HG03060 (cell line): Measurements from ENCODE around the gene FUNDC1.

ENCODE experiments used
- ATAC-seq: cut with Tn5 transposase; IDR thresholded peaks from one replicate; pipeline ENCODE4 v1.9.1; 2021; ENCODE audit warnings: low read depth, moderate number of reproducible peaks; ENCODE audit not compliant: unreplicated experiment

FUNDC1 gene

GRCh38 chrX:44483965-44484606 is 58.6 kb downstream of the FUNDC1 start:
- no peak for ATAC-seq

GRCh38 chrX:44482575-44482974 is 60.1 kb downstream of the FUNDC1 start:
- ATAC-seq, result no peak

DNA sequence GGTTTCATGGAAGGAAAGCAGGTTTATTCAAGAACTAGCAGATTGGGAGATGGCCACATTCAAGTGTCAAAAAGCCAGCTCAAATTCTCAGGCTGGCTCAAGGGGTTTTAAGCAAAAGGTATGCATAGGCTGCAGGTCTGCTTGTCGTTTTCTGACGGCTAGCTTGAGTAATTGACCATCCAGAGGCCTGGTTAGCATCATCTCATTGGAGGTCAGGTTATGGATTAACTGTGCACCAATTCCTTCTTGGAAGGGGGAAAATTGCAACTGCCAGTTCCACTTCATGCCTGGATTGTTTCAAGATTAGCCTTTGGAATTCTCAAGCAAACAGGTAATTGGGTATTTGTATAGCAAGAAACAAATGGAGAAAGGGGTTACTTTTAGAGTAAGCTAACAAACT is 62.1 kb downstream of the FUNDC1 start:
- ATAC-seq, result no peak

DNA sequence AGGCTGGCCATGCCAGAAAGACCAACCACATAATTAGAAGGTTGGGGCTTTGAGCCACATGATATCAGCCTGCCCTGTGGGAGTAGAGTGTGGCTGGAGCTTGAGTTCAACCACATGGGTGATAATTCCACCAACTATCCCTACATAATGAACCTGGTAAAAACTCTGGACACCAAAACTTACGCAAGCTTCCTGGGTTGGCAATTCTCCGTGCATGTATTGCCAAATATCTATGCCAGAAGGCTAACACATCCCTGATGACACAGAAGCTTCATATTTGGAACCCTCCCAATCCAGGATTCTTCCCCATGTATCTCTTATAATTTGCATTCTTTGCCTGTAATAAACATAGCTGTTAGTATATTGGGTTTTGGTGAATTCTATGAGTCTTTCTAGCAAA is 68.2 kb downstream of the FUNDC1 start:
- no peak for ATAC-seq
